C4-2B (cell line): ENCODE results near the gene CCT8L2.

Source experiments
- CTCF ChIP-seq: fragments of 450-650 bp; conservative IDR thresholded peaks from 2 replicates; pipeline ENCODE4 v1.5.1; 2017; ENCODE audit warnings: mild to moderate bottlenecking
- ZFX ChIP-seq: fragments of 450-650 bp; IDR thresholded peaks from 2 replicates; pipeline ENCODE4 v1.6.1; 2017

- TF ChIP-seq CTCF = no peak
- no peak for TF ChIP-seq ZFX
These were observed 29.7 kb downstream of the CCT8L2 start for GRCh38 chr22:16562711-16563554.
